Measurements from ENCODE around the gene EN2. TPM values are rescaled to one million over a fixed set of nuclear protein-coding genes. Genes with fewer than 3 reads are reported as not detected.

The EN2 gene
- total RNA-seq, 2 experiments from 2014 or later, result not detected

DNA sequence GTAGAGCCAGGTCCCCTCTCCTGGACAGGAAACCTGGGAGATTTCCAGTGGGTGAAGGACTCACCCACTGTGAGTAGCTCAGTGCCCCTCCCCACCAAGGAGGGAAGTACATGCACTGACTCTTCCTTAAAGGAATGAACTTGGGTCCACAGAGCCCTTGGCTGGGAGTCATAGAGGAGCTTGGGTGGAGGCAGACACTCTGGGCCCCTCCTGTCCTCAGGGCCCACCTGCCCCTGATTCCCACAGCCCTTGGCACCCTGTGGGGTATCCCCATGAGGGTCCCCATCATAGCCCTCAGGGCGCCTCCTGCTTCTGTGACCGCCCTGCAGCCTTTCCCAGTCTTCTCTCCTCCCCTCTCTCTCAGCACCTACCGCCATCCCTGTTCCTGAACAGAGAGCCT lies 3.7 kb downstream of the EN2 start:
- DNase-seq (no peak), ATAC-seq (ENCODE audit: poor library complexity) (no peak)
- TF ChIP-seq, protein P1, sequence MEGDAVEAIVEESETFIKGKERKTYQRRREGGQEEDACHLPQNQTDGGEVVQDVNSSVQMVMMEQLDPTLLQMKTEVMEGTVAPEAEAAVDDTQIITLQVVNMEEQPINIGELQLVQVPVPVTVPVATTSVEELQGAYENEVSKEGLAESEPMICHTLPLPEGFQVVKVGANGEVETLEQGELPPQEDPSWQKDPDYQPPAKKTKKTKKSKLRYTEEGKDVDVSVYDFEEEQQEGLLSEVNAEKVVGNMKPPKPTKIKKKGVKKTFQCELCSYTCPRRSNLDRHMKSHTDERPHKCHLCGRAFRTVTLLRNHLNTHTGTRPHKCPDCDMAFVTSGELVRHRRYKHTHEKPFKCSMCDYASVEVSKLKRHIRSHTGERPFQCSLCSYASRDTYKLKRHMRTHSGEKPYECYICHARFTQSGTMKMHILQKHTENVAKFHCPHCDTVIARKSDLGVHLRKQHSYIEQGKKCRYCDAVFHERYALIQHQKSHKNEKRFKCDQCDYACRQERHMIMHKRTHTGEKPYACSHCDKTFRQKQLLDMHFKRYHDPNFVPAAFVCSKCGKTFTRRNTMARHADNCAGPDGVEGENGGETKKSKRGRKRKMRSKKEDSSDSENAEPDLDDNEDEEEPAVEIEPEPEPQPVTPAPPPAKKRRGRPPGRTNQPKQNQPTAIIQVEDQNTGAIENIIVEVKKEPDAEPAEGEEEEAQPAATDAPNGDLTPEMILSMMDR (IDR thresholded peaks at IDR 0.05), result no peak
- Mint-ChIP-seq H3K27me3 (peaks cover 78% of the 10 kb centered on the region), H3K9me3 (no peaks in the 10 kb centered on the region), H3K4me1 (ENCODE audit: low read depth) (peaks cover 9% of the 10 kb centered on the region), H3K27ac (no peak overlapping the region), H3K4me3 (peak overlapping the region; percentile 13), H3K36me3 (ENCODE audit: low read depth) (no peaks in the 10 kb centered on the region)
- intact Hi-C loops (cut with DNase I, micrococcal nuclease), result no loop called here
- H3K27me3 ChIP-seq (ENCODE audit: control insufficient read depth in 1 of 2, insufficient read depth in 2 of 2, low read length in 2 of 2), result peaks cover 72 to 86% of the 10 kb centered on the region in 2 experiments
- no peaks in the 10 kb centered on the region for H3K36me3 ChIP-seq (ENCODE audit: insufficient read depth, low read length)
- ChIA-PET POLR2A (no interaction called here), CTCF (no interaction called here)
- no peak overlapping the region for H3K27ac ChIP-seq (ENCODE audit: low read depth in 1 of 2, low read length in 2 of 2)
- H3K9me3 ChIP-seq (ENCODE audit: control insufficient read depth in 1 of 2, insufficient read depth in 1 of 2, low read length in 2 of 2), result peaks cover 0 to 44% of the 10 kb centered on the region in 2 experiments
- H3K4me3 ChIP-seq (ENCODE audit: low read length), result no peak overlapping the region
- peaks cover 24% of the 10 kb centered on the region for H3K4me1 ChIP-seq (ENCODE audit: insufficient read depth, low read length)

DNA sequence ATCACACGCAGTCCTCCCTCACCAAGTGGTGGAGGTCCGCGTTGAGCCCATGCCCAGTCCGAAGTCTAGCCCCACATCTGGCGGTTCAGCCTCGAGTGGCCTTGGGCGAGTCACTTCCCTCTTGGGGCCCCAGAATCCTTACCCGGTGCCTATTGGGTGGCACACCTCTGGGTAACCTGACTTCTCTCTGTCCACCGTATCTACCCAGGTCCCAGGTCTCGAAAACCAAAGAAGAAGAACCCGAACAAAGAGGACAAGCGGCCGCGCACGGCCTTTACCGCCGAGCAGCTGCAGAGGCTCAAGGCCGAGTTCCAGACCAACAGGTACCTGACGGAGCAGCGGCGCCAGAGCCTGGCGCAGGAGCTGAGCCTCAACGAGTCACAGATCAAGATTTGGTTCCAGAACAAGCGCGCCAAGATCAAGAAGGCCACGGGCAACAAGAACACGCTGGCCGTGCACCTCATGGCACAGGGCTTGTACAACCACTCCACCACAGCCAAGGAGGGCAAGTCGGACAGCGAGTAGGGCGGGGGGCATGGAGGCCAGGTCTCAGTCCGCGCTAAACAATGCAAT lies 4.3 kb downstream of the EN2 start:
- Mint-ChIP-seq H3K27me3 (peaks cover 77% of the 10 kb centered on the region), H3K9me3 (no peaks in the 10 kb centered on the region), H3K4me3 (peak overlapping the region; percentile 13), H3K27ac (no peak overlapping the region), H3K36me3 (ENCODE audit: low read depth) (no peaks in the 10 kb centered on the region), H3K4me1 (ENCODE audit: low read depth) (peaks cover 5% of the 10 kb centered on the region)
- Histone ChIP-seq H3K27ac (ENCODE audit: low read depth in 1 of 2, low read length in 2 of 2) (no peak overlapping the region), H3K36me3 (ENCODE audit: insufficient read depth, low read length) (no peaks in the 10 kb centered on the region), H3K27me3 (ENCODE audit: control insufficient read depth in 1 of 2, insufficient read depth in 2 of 2, low read length in 2 of 2) (peaks cover 73 to 86% of the 10 kb centered on the region in 2 experiments), H3K9me3 (ENCODE audit: control insufficient read depth in 1 of 2, insufficient read depth in 1 of 2, low read length in 2 of 2) (peaks cover 0 to 50% of the 10 kb centered on the region in 2 experiments), H3K4me3 (ENCODE audit: low read length) (no peak overlapping the region), H3K4me1 (ENCODE audit: insufficient read depth, low read length) (peaks cover 25% of the 10 kb centered on the region)
- ATAC-seq (ENCODE audit: poor library complexity) (no peak), DNase-seq (no peak)
- ChIA-PET CTCF (no interaction called here), POLR2A (no interaction called here)
- TF ChIP-seq, protein P1 (IDR thresholded peaks at IDR 0.05), result no peak
- intact Hi-C loops (cut with DNase I, micrococcal nuclease), result no loop called here

DNA sequence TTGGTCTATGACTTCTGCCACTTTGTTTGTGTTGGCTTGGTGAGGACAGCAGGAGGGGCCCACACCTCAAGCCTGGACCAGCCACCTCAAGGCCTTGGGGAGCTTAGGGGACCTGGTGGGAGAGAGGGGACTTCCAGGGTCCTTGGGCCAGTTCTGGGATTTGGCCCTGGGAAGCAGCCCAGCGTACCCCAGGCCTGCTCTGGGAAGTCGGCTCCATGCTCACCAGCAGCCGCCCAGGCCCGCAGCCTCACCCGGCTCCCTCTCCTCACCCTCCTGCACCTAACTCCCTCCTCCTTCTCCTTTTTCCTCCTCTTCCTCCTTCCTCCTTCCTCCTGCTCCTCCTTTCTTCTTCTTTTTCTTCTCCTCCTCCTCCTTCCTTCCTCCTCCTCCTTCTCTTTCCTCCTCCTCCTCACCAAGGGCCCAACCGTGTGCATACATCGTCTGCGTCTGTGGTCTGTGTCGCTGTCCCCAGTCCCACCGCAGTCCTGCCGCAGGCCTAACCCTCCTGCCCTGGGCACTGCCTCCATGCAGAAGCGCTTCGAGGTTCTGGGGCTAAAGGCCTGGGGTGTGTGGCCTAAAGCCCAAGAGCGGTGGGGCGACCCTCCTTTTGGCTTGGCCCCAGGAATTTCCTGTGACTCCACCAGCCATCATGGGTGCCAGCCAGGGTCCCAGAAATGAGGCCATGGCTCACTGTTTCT lies 5.3 kb downstream of the EN2 start:
- DNase-seq (no peak), ATAC-seq (ENCODE audit: poor library complexity) (no peak)
- no peak overlapping the region for H3K27ac ChIP-seq (ENCODE audit: low read depth in 1 of 2, low read length in 2 of 2)
- H3K4me3 ChIP-seq (ENCODE audit: low read length), result no peak overlapping the region
- Mint-ChIP-seq H3K27ac (no peak overlapping the region), H3K9me3 (no peaks in the 10 kb centered on the region), H3K36me3 (ENCODE audit: low read depth) (no peaks in the 10 kb centered on the region), H3K4me1 (ENCODE audit: low read depth) (peaks cover 9% of the 10 kb centered on the region), H3K4me3 (no peak overlapping the region), H3K27me3 (peaks cover 82% of the 10 kb centered on the region)
- H3K36me3 ChIP-seq (ENCODE audit: insufficient read depth, low read length), result no peaks in the 10 kb centered on the region
- CTCF ChIA-PET, result no interaction called here
- H3K9me3 ChIP-seq (ENCODE audit: control insufficient read depth in 1 of 2, insufficient read depth in 1 of 2, low read length in 2 of 2), result peaks cover 0 to 58% of the 10 kb centered on the region in 2 experiments
- H3K4me1 ChIP-seq (ENCODE audit: insufficient read depth, low read length), result peaks cover 30% of the 10 kb centered on the region
- TF ChIP-seq, protein P1 (IDR thresholded peaks at IDR 0.05), result no peak
- POLR2A ChIA-PET, result no interaction called here
- H3K27me3 ChIP-seq (ENCODE audit: control insufficient read depth in 1 of 2, insufficient read depth in 2 of 2, low read length in 2 of 2), result peaks cover 83 to 95% of the 10 kb centered on the region in 2 experiments
- intact Hi-C loops (cut with DNase I, micrococcal nuclease), result no loop called here

Data from CD4-positive, alpha-beta T cell (primary cell).